MM.1S (cell line): ENCODE data around the gene BEAN1.

Experiments used
- DNase-seq: peaks from one replicate; pipeline ENCODE4 v3.0.0-alpha.2; 2015
- H2AFZ ChIP-seq: fragments of 300-600 bp; sonication (generic); 2 replicates; pipeline ENCODE4 v1.6.0; 2016; ENCODE audit warnings: antibody characterized with exemption, low read length
- H3F3A ChIP-seq: fragments of 300-600 bp; sonication (generic); 2 replicates; pipeline ENCODE4 v1.6.1; 2016; ENCODE audit warnings: mild to moderate bottlenecking, antibody characterized with exemption, low read length, moderate library complexity, mixed read lengths; ENCODE audit not compliant: insufficient read depth
- H3K27ac ChIP-seq: fragments of 300-600 bp; sonication (generic); 2 replicates; pipeline ENCODE4 v1.5.1; 2016; ENCODE audit warnings: mild to moderate bottlenecking, low read length
- H3K27me3 ChIP-seq: fragments of 300-600 bp; sonication (generic); replicated peaks from 2 replicates; pipeline ENCODE4 v1.6.0; 2016; ENCODE audit warnings: low read length; ENCODE audit not compliant: insufficient read depth
- H3K36me3 ChIP-seq: fragments of 300-600 bp; sonication (generic); replicated peaks from 2 replicates; pipeline ENCODE4 v1.6.1; 2016; ENCODE audit warnings: mild to moderate bottlenecking, low read length, mixed read lengths; ENCODE audit not compliant: insufficient read depth
- H3K4me1 ChIP-seq: fragments of 300-600 bp; sonication (generic); 2 replicates; pipeline ENCODE4 v1.6.1; 2016; ENCODE audit warnings: low read length, mixed read lengths
- H3K4me2 ChIP-seq: fragments of 300-600 bp; sonication (generic); 2 replicates; pipeline ENCODE4 v1.6.0; 2016; ENCODE audit warnings: low read depth, low read length
- H3K4me3 ChIP-seq: fragments of 300-600 bp; sonication (generic); 2 replicates; pipeline ENCODE4 v1.5.1; 2016; ENCODE audit warnings: low read length, mixed read lengths
- H3K79me2 ChIP-seq: fragments of 300-600 bp; sonication (generic); 2 replicates; pipeline ENCODE4 v1.6.1; 2016; ENCODE audit warnings: mixed run types, low read length, mixed read lengths
- H3K9ac ChIP-seq: fragments of 300-600 bp; sonication (generic); 2 replicates; pipeline ENCODE4 v1.6.1; 2016; ENCODE audit warnings: low read length, mixed read lengths
- H3K9me2 ChIP-seq: fragments of 300-600 bp; sonication (generic); replicated peaks from 2 replicates; pipeline ENCODE4 v1.6.1; 2016; ENCODE audit warnings: mild to moderate bottlenecking, low read length, mixed read lengths; ENCODE audit not compliant: insufficient read depth
- H3K9me3 ChIP-seq: fragments of 300-600 bp; sonication (generic); replicated peaks from 2 replicates; pipeline ENCODE4 v1.6.1; 2016; ENCODE audit warnings: mild to moderate bottlenecking, low read length, mixed read lengths; ENCODE audit not compliant: insufficient read depth
- H4K20me1 ChIP-seq: fragments of 300-600 bp; sonication (generic); 2 replicates; pipeline ENCODE4 v1.6.1; 2016; ENCODE audit warnings: mild to moderate bottlenecking, low read length, moderate library complexity, mixed read lengths; ENCODE audit not compliant: insufficient read depth
- CTCF ChIP-seq: fragments of 300-600 bp; sonication (generic); IDR thresholded peaks from 2 replicates; pipeline ENCODE4 v1.5.1; 2016; ENCODE audit warnings: antibody characterized with exemption, low read length, mixed read lengths
- EZH2 ChIP-seq: fragments of 300-600 bp; sonication (generic); optimal IDR thresholded peaks from 2 replicates; pipeline ENCODE3; 2017; ENCODE audit warnings: low read depth, mild to moderate bottlenecking, antibody characterized with exemption, low read length, mixed read lengths
- EZH2phosphoT487 ChIP-seq: fragments of 300-600 bp; sonication (generic); IDR thresholded peaks from 2 replicates; pipeline ENCODE4 v1.6.1; 2018; ENCODE audit warnings: antibody characterized with exemption, low read length

The BEAN1 gene

GRCh38 chr16:66427036-66427860, at the start of gene BEAN1:
TSS of gene BEAN1 (plus strand) at chr16:66427295. CDS start at chr16:66437677, 10,382 bp downstream.
- Histone ChIP-seq H4K20me1 (no peaks in the 10 kb centered on the region), H3K4me2 (peak within 1 kb of the TSS; percentile 52; the same call in 1 of the 2 replicates), H2AFZ (peak within 1 kb of the TSS; percentile 58), H3K9me2 (no peaks in the 10 kb centered on the region), H3K9ac (no peak within 1 kb of the TSS), H3K4me3 (peak within 1 kb of the TSS; percentile 31; the same call in 1 of the 2 replicates), H3K36me3 (no peaks in the 10 kb centered on the region), H3K27me3 (peaks cover 29% of the 10 kb centered on the region), H3K4me1 (no peaks in the 10 kb centered on the region), H3K79me2 (no peaks in the 10 kb centered on the region), H3K27ac (no peak within 1 kb of the TSS), H3F3A (no peaks in the 10 kb centered on the region), H3K9me3 (no peaks in the 10 kb centered on the region)
- TF ChIP-seq EZH2phosphoT487 (no peak), EZH2 (no peak), CTCF (no peak)
- DNase-seq: no peak

GRCh38 chr16:66377324-66377723, 49.8 kb upstream of the BEAN1 start:
- H3K4me1 ChIP-seq: no peaks in the 10 kb centered on the region
- H3K9me2 ChIP-seq: no peaks in the 10 kb centered on the region
- H3K27ac ChIP-seq: no peak overlapping the region
- no peak for DNase-seq
- no peaks in the 10 kb centered on the region for H3K79me2 ChIP-seq
- no peak overlapping the region for H2AFZ ChIP-seq
- no peaks in the 10 kb centered on the region for H3K27me3 ChIP-seq
- no peaks in the 10 kb centered on the region for H3F3A ChIP-seq
- H3K36me3 ChIP-seq: no peaks in the 10 kb centered on the region
- TF ChIP-seq CTCF: no peak
- TF ChIP-seq EZH2: no peak
- TF ChIP-seq EZH2phosphoT487: no peak
- H4K20me1 ChIP-seq: no peaks in the 10 kb centered on the region
- H3K9me3 ChIP-seq: no peaks in the 10 kb centered on the region
- H3K4me2 ChIP-seq: no peak overlapping the region
- no peak overlapping the region for H3K9ac ChIP-seq
- no peak overlapping the region for H3K4me3 ChIP-seq

GRCh38 chr16:66378741-66379570, 48.1 kb upstream of the BEAN1 start:
- no peak for DNase-seq
- no peak overlapping the region for H3K9ac ChIP-seq

More at GRCh38 chr16:66378741-66379570, 48.1 kb upstream of the BEAN1 start:
- Histone ChIP-seq H3K4me3 (no peak overlapping the region), H2AFZ (no peak overlapping the region), H3K27ac (no peak overlapping the region), H3K79me2 (no peaks in the 10 kb centered on the region), H3K36me3 (no peaks in the 10 kb centered on the region), H3K9me3 (no peaks in the 10 kb centered on the region), H3K4me1 (no peaks in the 10 kb centered on the region), H3K4me2 (no peak overlapping the region), H4K20me1 (no peaks in the 10 kb centered on the region), H3K27me3 (no peaks in the 10 kb centered on the region), H3K9me2 (no peaks in the 10 kb centered on the region), H3F3A (no peaks in the 10 kb centered on the region)
- no peak for TF ChIP-seq EZH2phosphoT487
- no peak for TF ChIP-seq EZH2
- TF ChIP-seq CTCF: no peak
